ENCODE data around the gene CLIC3.

CLIC3 gene

DNA sequence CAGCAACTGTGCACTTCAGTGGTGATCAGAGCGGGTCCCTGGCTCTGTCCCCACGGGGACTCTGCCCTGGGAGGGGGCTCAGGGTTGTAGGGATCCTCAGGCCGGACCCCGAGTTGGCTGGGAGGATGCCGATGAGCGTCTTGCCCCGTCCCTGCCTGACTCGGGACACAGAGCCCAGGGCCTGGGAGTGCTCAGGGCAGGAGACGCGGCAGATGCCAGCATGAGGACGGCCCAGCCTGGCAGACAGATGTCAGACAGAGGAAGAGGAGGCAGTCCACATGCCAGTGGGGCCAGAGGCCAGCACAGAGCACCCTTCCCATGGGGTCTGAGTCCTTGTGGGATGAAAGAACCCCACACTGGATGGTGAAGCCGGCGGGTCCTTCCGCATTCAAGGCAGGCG, 33.0 kb downstream of the CLIC3 start:
- no peak for DNase-seq

DNA sequence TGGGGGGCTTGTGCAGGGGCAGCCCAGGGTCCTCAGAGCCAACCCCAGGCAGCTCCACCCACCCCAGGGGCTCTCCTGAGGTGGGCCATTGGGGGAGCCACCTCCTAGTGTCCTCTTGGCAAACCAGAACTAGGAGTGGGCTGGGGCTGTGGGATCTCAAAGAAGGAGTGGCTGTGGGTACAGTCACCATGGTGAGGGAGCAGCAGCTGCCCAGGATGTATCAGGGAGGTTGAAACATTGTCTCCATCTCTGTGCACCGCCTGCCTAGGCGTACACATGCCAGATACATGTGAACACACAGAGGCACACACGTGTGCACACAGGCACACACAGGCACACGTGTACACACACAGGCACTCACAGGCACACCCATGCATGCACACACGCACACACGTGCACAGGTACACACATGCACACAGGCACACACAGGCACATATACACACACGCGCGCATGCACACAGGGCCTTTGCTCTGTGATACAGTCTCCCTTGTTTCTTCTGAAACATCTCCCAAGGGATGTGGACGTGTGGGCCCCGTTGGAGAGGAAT, 33.6 kb downstream of the CLIC3 start:
- DNase-seq: no peak

DNA sequence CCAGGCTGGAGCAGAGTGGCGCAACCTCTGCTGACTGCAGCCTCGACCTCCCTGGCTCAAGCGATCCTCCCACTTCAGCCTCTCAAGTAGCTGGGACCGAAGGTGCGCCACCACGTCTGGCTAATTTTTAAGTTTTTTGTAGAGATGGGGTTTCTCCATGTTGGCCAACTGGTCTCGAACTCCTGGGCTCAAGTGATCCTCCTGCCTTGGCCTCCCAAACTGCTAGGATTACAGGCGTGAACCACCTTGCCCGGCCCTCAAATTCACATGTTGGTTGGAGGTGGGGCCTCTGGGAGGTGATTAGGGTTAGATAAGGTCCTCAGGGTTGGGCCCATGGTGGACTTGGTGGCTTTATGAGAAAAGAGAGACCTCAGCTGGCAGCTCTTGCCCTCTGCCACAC, 34.2 kb downstream of the CLIC3 start:
- no peak for DNase-seq

DNA sequence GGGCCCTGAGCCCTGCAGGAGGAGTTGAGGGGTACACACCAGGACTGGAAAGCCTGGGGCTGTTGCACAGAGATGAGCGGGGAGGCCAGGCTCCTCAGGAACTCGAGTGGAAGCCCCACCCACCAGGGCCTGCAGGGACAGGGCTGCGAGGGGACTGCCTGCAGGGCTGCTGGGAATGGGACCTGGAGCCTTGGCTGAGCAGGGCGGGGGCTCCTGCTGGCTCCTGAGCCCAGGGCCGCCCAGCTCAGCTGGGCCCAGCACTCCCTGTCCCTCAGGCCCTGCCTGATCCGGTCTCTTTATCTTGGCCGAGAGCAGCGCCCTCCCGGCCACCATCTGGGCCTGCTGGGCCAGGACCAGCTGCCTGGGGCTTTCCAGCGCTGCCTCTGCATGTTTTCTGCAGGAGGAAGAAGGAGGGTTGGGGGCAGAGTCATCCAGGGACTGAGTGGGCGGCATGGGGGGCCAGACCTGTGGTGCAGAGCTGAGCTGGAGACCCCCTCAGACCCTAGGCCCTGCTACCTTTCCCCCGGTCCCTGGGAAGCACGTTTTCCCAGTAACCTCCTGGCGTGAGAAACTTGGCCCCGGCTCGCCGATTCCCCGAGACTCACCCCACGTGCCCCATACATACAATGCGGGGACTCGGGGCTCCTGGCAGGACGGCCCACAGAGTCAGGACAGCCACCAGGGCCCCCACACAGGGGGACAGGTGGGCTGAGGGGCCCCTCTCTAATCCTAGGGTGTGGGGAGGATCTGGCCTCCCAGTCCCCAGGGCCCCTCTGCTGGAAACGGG, 34.9 kb downstream of the CLIC3 start:
- peak; percentile 17 for DNase-seq

DNA sequence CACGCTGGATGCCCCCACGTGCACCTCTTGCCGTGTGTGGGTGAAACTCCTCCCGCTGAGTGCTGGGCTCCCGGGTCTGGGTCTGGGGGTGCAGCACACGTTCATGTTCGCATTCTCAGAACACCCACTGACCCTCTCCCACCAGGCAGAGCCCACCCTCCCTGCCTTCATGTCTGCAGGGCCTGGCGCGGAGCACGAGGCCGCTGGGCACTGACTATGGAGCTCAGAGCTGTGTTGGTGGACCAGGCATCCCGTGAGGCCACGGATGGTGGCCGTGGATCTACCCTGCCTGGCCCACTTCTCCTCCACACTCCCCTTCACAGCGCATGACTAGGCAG, 35.5 kb downstream of the CLIC3 start:
- DNase-seq: no peak

DNA sequence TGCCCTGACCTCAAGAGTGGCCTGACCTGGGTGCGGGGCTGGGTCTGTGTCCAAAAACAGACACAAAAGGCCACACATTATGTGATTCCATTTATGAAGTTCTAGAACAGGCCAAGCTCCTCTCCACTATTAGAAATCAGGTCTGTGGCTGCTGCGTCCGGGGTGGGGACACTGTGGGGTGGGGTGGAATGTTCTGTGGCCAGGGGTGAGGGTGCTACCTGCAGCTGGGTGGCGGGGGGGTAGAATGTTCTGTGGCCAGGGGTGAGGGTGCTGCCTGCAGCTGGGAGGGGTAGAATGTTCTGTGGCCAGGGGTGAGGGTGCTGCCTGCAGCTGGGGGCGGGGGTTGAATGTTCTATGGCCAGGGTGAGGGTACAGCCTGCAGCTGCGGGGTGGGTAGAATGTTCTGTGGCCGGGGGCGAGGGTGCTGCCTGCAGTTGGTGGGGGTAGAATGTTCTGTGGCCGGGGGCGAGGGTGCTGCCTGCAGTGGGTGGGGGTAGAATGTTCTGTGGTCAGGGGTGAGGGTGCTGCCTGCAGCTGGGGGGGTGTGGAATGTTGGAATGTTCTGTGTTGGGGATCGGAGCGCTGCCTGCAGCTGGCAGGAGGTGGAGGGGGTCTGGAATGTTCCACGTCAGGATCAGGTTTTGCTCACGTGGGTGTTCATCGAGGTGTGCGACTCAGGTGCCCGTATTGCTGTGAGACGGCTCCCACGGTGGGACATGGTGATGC, 36.0 kb downstream of the CLIC3 start:
- no peak for DNase-seq

DNA sequence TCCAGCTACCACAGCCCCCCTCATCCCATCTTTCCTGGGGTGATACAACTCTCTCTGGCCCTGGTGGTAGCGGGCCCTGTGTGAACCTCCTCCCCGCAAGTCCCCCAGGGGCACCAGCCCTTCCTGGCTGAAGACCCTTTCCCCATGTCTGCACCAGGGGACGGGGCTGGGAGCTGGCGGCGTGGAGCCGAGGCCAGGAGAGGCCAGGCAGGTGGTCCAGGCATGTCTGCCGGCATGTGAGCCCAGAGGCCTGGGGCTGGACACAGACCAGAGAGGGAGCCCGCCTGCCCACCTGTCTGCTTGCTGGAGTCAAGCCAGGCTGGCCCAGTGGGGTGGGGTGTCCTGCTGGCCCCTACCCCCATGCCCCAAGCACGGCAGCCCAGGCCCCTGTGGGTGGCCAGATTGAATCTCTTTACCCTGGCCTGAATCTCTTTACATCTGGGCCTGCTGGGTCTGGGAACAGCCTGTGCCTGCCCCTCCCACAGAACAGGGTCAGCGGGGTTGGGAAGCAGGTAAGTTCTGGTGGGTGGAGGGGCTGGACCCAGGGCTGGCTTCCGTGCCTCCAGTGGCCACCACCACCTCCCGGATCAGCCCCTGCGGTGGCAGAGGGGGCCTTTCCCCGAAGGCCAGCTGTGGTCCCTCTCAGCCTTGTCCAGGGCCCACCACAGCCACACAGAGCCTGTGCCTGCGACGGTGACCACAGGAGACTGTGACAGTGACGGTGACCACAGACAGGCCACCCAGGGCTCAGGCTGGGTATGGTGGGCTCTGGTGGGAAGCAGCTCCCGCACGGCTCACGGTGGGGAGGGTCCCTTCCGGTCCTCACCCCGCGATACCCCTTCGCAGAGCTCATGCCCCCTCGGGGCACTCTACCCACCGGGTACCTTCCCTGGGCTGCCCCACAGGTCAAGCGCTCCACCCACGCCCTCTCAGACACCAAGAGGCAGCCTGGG, 37.2 kb downstream of the CLIC3 start:
- no peak for DNase-seq

DNA sequence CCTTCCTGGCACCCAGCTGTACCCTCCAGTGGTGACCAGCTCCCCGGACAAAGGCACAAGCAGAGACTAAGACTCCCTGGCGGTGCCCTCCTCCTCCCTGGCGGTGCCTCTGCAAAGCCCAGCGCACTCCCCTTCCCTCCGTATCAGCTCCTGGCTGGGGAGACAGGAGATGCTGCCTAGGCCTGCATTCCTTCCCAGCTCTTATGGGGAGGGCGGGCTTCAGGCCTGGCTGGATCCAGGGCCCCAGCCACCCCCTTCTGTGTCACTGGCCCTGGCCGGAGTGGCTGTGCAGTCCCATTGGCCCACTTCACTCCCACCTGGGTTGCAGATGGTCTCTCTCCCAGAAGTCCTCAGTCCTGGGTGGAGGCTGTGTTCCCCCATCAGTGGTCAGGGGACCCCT, 37.9 kb downstream of the CLIC3 start:
- DNase-seq: no peak

DNA sequence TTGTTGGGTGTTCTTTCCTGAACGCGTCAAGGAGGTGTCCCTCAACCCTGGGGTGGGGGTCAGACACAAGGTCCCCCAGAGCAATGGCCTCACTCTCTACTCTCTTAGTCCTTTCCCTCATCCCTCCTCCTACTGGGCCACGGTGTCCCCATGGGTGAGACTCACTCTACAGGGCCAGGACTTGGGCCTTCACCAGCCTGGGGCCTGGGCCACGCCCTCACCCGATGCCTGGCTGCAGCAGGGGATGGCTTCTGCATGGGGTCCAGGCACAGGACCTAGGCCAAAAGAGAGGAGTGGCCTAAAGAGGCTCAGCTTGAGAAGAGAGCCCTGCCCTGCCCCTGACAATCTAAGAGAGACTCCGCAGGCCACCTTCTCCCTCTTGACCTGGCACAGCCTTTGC, 38.5 kb downstream of the CLIC3 start:
- DNase-seq: no peak

DNA sequence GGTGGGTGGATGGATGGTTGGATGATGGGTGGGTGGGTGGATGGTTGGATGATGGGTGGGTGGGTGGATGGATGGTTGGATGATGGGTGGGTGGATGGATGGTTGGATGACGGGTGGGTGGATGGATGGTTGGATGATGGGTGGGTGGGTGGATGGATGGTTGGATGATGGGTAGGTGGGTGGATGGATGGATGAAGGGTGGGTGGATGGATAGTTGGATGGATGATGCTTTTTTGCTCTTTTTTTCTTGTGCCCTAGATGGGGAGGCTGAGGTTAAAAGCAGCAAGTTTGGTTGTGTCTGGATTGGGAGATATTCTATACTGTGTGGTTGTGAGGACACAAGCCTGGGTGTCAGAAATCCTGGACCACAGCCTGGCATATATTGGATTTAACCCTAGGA, 38.9 kb downstream of the CLIC3 start:
- no peak for DNase-seq

DNA sequence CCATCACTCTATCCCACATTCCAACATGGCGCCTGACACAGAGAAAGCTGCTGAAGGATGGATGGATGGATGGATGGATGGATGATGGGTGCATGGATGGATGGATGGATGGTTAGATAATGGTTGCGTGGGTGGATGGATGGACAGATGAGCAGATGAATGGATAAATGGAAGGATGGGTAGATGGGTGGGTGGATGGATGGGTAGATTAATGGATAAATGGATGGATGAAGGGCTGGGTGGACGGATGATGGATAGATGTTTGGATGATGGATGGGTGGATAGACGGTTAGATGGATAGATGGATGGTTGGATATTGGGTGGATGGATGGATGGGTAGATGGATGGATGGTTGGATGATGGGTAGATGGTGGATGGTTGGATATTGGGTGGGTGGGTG, 39.8 kb downstream of the CLIC3 start:
- DNase-seq: no peak

DNA sequence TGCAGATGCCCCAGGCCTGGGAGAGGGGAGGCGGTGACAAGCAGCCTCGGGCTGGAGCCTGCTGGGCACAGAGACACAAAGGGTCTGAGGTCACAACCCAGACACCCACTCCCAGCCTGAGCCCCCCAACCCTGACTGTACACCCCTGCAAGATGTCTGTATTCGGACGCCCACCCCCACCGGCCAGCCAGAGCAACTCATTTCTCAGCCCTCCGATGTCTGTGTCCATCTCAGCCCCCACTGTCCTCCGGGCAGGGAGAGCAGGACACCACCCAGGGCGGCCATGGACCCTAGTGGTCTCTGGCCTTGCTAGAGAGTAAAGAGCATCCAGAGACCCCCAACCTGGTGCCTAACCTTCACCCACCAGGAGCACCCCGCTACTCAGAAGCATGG, 40.4 kb downstream of the CLIC3 start:
- no peak for DNase-seq

DNA sequence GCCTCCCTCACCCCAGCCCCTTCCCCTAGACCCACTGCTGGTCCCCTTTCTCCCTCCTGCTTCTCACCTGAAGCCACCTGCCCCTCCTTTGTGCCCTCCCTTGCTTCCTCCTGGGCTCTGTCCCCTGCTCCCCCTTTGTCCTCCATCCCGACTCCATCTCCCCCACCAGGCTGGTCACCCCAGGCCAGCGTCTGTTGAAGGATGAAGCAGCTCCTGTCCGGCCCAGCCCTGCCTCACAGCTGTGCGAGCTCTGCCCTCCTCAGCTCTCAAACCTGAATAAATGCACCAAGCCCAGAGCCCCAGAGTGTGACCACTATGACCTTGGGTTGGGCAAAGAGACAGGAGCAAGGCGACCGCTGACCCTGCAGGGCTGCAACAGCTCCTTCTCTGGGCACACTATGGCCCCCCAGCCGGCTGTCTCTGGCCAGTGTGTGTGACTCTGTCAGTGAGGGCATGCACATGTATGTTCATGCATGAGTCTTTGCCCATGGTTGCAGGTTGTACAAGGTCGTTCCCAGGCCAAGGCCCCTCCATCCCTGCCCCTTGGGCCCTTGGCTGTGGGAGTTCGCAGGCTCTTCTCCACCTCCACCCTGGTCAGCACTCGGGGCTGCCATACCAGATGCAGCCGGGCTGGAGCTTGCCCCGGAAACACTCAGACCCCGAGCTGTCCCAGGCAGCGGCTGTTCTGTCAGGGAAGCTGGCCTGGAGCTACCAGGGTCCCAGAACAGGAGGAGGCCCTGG, 41.0 kb downstream of the CLIC3 start:
- no peak for DNase-seq

DNA sequence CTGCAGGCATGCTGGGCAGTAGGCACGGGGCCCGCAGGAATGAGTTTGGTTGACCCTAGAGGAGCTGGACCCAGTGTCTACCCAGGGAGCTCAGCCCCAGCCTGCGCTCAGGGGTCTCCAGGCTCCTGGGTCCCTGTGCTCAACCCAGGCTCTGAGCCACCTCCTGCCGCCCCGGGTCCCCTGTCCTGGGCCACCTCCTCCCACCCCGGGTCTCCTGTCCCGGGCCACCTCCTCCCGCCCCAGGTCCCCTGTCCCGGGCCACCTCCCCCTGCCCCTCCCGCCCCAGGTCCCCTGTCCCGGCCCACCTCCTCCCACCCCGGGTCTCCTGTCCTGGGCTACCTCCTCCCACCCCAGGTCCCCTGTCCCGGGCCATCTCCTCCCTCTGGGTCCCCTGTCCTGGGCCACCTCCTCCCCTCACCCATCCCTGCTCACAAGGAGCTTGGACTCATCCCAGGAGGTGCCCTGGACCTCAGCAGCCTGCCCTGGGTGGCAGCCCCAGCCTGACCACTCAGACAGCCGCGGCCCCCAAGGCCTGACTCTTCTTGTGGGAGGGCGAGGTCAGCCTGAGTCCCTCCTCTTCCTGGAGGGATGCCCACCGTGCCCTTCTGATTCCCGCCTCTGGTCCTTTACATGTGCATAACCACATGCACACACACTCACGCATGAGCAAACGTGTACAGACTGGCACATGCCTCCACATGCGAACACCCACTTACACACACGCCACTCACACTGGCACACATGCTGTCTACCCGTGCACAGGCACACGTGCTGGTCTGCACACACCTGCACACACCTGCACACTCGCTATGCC, 41.9 kb downstream of the CLIC3 start:
- DNase-seq: no peak

DNA sequence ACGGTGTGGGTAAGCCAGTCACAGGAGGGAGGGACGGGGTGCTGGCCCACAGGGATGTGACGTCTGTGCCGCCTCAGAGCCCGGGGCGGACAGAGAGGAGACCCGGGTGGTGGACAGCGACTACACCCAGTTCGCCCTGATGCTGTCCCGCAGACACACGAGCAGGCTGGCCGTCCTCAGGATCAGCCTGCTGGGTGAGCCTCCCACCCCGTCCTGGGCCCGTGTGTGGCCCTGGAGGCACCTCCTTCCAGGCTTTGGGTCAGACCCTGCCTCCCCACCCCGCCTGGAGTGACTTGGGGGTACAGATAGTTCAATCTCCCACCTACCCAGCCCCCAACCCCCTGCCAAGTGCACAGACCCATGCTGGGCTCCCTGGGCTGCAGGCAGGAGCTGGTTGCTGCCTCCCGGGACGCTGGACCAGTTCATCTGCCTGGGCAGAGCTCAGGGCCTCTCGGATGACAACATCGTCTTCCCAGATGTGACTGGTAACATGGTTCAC, 42.5 kb downstream of the CLIC3 start:
- no peak for DNase-seq

DNA sequence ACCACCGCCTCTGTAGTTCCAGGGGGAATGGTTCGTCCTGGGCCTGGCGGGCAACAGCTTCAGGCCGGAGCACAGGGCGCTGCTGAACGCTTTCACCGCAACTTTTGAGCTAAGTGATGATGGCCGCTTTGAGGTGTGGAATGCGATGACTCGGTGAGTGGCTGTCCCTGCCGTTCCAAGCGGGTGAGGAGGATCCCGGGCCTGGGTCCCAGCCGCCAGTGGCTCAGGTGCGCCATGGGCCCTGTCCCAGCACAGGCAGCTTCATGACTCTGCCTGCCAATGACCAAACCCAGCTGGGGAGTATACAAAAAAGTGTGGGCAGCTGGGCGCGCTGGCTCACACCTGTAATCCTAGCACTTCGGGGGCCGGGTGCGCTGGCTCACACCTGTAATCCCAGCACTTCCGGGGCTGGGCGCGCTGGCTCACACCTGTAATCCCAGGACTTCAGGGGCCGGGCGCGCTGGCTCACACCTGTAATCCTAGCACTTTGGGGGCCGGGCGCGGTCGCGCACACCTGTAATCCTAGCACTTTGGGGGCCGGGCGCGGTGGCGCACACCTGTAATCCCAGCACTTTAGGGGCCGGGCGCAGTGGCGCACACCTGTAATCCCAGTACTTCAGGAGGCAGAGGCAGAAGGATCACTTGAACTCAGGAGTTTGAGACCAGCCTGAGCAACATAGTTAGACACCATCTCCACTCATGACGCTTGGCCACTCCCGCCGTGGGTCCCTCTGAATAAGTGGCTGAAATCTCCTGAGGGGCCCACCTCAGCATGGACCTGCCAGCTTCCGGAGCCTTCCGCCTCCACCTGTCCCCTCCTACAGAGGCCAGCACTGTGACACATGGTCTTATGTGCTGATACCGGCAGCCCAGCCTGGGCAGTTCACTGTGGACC, 43.2 kb downstream of the CLIC3 start:
- no peak for DNase-seq

DNA sequence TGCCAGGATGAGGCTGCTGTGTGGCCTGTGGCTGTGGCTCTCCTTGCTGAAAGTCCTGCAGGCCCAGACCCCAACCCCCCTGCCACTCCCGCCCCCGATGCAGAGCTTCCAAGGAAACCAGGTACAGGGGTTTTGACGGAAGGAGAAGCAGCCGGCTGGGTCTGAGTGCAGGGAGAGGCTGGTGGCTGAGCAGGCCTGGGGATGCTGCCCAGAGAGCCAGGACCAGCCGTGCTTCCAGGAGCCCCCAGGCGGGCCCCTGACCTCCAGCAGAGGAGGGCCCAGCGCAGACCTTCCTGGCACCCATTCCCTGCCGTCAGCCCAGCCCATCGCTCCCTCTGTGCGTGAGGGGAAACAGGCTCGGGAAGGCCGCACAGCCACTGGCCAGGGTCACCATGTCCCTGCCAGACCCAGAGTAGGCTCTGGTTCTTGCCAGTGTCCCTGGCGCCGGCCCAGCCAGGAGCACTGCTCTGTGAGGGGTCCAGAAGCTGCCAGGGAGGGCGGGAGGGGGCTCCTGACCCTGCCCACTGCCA, 44.0 kb downstream of the CLIC3 start:
- no peak for DNase-seq

DNA sequence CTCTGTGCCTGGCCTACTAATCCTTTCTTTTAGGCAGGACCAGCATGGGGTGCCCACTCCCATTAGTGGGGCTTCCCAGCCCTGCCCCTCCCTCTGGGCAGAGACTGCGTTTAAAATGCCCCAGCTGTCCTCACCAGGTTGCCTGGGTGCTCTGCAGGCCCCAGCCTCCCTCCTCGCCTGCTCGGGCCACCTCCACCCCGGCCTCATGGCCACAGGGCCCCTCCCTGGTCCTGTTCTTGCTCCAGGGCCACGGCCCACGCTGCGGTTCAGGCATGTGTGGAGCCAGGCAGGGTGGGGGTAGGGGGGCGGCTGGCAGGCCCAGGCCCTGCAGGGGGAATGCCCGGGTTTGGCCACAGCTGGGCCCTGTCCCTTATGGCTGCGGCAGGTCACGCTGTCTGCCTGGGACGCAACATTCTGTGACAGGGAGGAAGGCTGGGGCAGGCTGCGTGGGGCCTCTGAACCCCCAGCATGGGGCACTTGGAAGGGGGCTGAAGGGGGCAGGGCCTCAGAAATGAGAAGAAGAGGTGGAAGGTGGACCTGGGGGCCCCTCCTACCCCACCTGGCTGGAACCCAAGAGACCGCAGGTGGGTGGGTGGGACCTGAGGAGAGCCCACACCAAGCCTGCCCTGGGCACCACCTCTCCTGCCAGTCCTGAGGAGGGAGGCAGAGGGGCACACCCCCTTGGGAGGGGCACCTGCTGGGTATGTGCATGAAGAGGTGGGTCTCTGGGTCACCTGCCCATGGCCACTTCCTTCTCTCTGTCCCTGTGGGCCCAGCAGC, 44.6 kb downstream of the CLIC3 start, which contains the start of gene LCN12:
TSS of gene LCN12 (plus strand) at position 733 of the 780 bp plus-strand sequence. CDS start 55 bp downstream, outside the sequence.
- DNase-seq: no peak

DNA sequence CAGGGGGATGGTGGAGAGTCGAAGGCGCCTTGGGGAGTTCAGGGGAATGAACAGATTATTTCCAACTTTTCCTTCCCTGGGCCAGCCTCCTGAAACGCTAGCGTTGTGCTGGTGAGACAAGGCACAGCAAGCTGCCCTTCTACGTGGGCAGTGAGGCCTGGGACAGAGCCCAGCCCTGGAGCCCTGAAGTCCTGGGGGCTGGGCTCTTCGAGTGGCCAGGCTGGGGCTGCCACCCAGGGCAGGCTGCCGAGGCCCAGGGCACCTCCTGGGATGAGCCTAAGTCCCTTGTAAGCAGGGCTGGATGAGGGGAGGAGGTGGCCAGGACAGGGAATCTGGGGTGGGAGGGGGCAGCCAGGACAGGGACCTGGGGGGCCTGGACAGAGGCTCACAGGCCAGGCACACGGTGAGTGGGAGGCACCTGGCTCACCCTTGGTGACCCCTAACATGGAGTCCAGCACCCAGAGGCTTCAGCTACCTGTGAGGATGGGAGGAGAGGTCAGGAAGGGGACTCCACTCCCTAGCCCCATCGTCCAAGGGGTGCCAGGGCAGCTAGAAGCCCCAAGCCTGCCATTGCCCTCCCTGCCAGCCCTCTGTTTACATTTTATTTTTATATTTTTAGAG, 45.6 kb downstream of the CLIC3 start:
- no peak for DNase-seq

Data from DMS 273 treated with DMSO at 0.1 percent for 48 hours (cell line).